GM19351 (cell line): ENCODE results near the gene BEND6.

Experiments used
- ATAC-seq: cut with Tn5 transposase; IDR thresholded peaks from one replicate; pipeline ENCODE4 v1.9.1; 2021; ENCODE audit warnings: mild to moderate bottlenecking, moderate library complexity; ENCODE audit not compliant: unreplicated experiment

The BEND6 gene

GRCh38 chr6:56940463-56940862 is 14.4 kb upstream of the BEND6 start:
- ATAC-seq, result no peak

GRCh38 chr6:56940977-56941376 is 13.9 kb upstream of the BEND6 start:
- no peak for ATAC-seq

GRCh38 chr6:56944661-56945060 is 10.2 kb upstream of the BEND6 start:
- ATAC-seq, result no peak

- no peak for ATAC-seq
These were observed 8.5 kb upstream of the BEND6 start for GRCh38 chr6:56946368-56946767.

- ATAC-seq, result no peak
These were observed 7.0 kb upstream of the BEND6 start for GRCh38 chr6:56947924-56948323.

- ATAC-seq, result no peak
These were observed 5.6 kb upstream of the BEND6 start for GRCh38 chr6:56949265-56949664.

GRCh38 chr6:56949925-56950495 is 4.9 kb upstream of the BEND6 start:
- no peak for ATAC-seq

GRCh38 chr6:56951049-56951831 is 3.7 kb upstream of the BEND6 start:
- no peak for ATAC-seq

GRCh38 chr6:56953597-56954402 is 1.1 kb upstream of the BEND6 start:
- ATAC-seq, result peak; percentile 21

GRCh38 chr6:56955171-56956155 is 556 bp downstream of the BEND6 start:
- ATAC-seq, result peak; percentile 58

GRCh38 chr6:56956491-56956890 is 1.6 kb downstream of the BEND6 start:
- ATAC-seq, result no peak

GRCh38 chr6:56957856-56958255 is 2.9 kb downstream of the BEND6 start:
- ATAC-seq, result no peak

- ATAC-seq, result no peak
These were observed 3.6 kb downstream of the BEND6 start for GRCh38 chr6:56958481-56958880.

- no peak for ATAC-seq
These were observed 4.2 kb downstream of the BEND6 start for GRCh38 chr6:56959094-56959493.

- ATAC-seq, result no peak
These were observed 5.0 kb downstream of the BEND6 start for GRCh38 chr6:56959938-56960337.

- no peak for ATAC-seq
These were observed 6.2 kb downstream of the BEND6 start for GRCh38 chr6:56961151-56961550.

GRCh38 chr6:56962441-56962840 is 7.5 kb downstream of the BEND6 start:
- ATAC-seq, result no peak

- no peak for ATAC-seq
These were observed 8.1 kb downstream of the BEND6 start for GRCh38 chr6:56963043-56963442.

GRCh38 chr6:56963793-56964192 is 8.9 kb downstream of the BEND6 start:
- ATAC-seq, result no peak

- no peak for ATAC-seq
These were observed 10.2 kb downstream of the BEND6 start for GRCh38 chr6:56965126-56965525.

GRCh38 chr6:56970849-56971248 is 15.9 kb downstream of the BEND6 start:
- no peak for ATAC-seq
